UCSD-AML1 (cell line): ENCODE measurements around the gene ALDH1A1.
"Not testable (repeated sequence)": the region's sequence is repeated elsewhere in the genome, so short reads cannot be mapped to it uniquely, and the experiment has no call there.

Experiments
- DNase-seq: peaks from one replicate; lab custom pipeline; 2025; ENCODE audit not compliant: unreplicated experiment; lab: John Stamatoyannopoulos, UW

The ALDH1A1 gene

GRCh38 chr9:72943844-72944462 is 8.9 kb downstream of the ALDH1A1 start:
- no peak for DNase-seq

- no peak for DNase-seq
These were observed 10.4 kb downstream of the ALDH1A1 start for GRCh38 chr9:72942451-72942850.

- not testable (repeated sequence) for DNase-seq
These were observed 13.3 kb downstream of the ALDH1A1 start for GRCh38 chr9:72939581-72939980.

- DNase-seq = no peak
These were observed 15.3 kb downstream of the ALDH1A1 start for GRCh38 chr9:72937545-72937944.

GRCh38 chr9:72936679-72937078 is 16.2 kb downstream of the ALDH1A1 start:
- no peak for DNase-seq

GRCh38 chr9:72936266-72936665 is 16.6 kb downstream of the ALDH1A1 start:
- DNase-seq = no peak

- DNase-seq = no peak
These were observed 17.3 kb downstream of the ALDH1A1 start for GRCh38 chr9:72935595-72935994.

- no peak for DNase-seq
These were observed 18.9 kb downstream of the ALDH1A1 start for GRCh38 chr9:72933730-72934665.

GRCh38 chr9:72932619-72933018 is 20.2 kb downstream of the ALDH1A1 start:
- DNase-seq = no peak

GRCh38 chr9:72931897-72932296 is 21.0 kb downstream of the ALDH1A1 start:
- no peak for DNase-seq

- no peak for DNase-seq
These were observed 21.4 kb downstream of the ALDH1A1 start for GRCh38 chr9:72931437-72931836.

GRCh38 chr9:72930828-72931227 is 22.0 kb downstream of the ALDH1A1 start:
- DNase-seq = no peak

- DNase-seq = no peak
These were observed 23.3 kb downstream of the ALDH1A1 start for GRCh38 chr9:72929542-72929941.

GRCh38 chr9:72928042-72928507 is 24.8 kb downstream of the ALDH1A1 start:
- no peak for DNase-seq

- no peak for DNase-seq
These were observed 26.3 kb downstream of the ALDH1A1 start for GRCh38 chr9:72926506-72926905.

- DNase-seq = no peak
These were observed 27.0 kb downstream of the ALDH1A1 start for GRCh38 chr9:72925891-72926290.

GRCh38 chr9:72925126-72925789 is 27.6 kb downstream of the ALDH1A1 start:
- no peak for DNase-seq

GRCh38 chr9:72924154-72924790 is 28.6 kb downstream of the ALDH1A1 start:
- DNase-seq = no peak

- no peak for DNase-seq
These were observed 29.8 kb downstream of the ALDH1A1 start for GRCh38 chr9:72923077-72923476.

GRCh38 chr9:72921888-72922654 is 30.8 kb downstream of the ALDH1A1 start:
- no peak for DNase-seq
